SK-N-MC (cell line): Measurements from ENCODE around the gene SMAD9.

Experiments used
- DNase-seq: peaks from one replicate; pipeline ENCODE4 v3.0.0-alpha.2; 2011; ENCODE audit warnings: low read depth, low spot score
- H3K27ac ChIP-seq: fragments of 200-600 bp; sonication (generic); 2 replicates; pipeline ENCODE4 v1.5.1; 2016; ENCODE audit warnings: mixed run types
- H3K36me3 ChIP-seq: fragments of 200-600 bp; sonication (generic); 2 replicates; pipeline ENCODE4 v1.6.1; 2017; ENCODE audit warnings: antibody characterized with exemption, low read length, mixed read lengths; ENCODE audit not compliant: insufficient read depth
- H3K4me3 ChIP-seq: fragments of 200-600 bp; sonication (generic); 2 replicates; pipeline ENCODE4 v1.5.1; 2016
- H3K9ac ChIP-seq: fragments of 200-600 bp; sonication (generic); 2 replicates; pipeline ENCODE4 v1.8.0; 2017; ENCODE audit warnings: mixed run types, mixed read lengths; ENCODE audit not compliant: insufficient read length
- H3K9me3 ChIP-seq: fragments of 200-600 bp; sonication (generic); 2 replicates; pipeline ENCODE4 v1.6.1; 2017; ENCODE audit warnings: low read depth, mild to moderate bottlenecking, antibody characterized with exemption, low read length, moderate library complexity, mixed read lengths
- EZH2 ChIP-seq: fragments of 200-600 bp; sonication (generic); IDR thresholded peaks from one replicate; pipeline ENCODE4 v1.6.1; 2017; ENCODE audit warnings: antibody characterized with exemption
- FOXP2 ChIP-seq: optimal IDR thresholded peaks from 2 replicates; pipeline ENCODE3; 2011; ENCODE audit warnings: mild to moderate bottlenecking, moderate library complexity; ENCODE audit not compliant: insufficient read depth; ENCODE audit errors: extremely low read length, control extremely low read depth
- POLR2AphosphoS5 ChIP-seq: IDR thresholded peaks from 2 replicates; pipeline ENCODE4 v1.6.1; 2012; ENCODE audit warnings: mild to moderate bottlenecking, low read depth, low read length, borderline replicate concordance

The SMAD9 gene

DNA sequence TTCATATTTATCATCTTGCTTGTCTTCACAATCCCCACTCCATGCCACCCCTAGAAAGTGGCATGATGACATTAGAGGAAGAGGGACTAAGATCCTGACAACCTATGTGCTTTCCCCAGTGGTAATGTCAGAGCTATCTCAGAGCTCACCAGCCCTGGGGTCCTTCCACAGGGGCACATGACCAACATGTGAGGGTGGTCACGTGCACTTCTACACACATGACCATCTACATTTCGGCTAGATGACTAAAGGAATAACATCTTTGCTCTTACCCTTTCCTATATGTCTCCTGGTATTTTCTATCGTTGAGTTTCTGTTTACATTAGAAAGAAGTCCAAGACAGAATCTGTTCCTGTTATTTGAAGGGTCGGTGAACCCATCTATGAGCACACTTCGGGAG, 54.8 kb downstream of the SMAD9 start:
- peaks cover 85% of the 10 kb centered on the region for H3K36me3 ChIP-seq

GRCh38 chr13:36862722-36863121, 57.3 kb downstream of the SMAD9 start:
- TF ChIP-seq EZH2 (no peak), POLR2AphosphoS5 (no peak), FOXP2 (no peak)
- Histone ChIP-seq H3K9ac (no peak overlapping the region), H3K4me3 (no peak overlapping the region), H3K9me3 (no peaks in the 10 kb centered on the region), H3K36me3 (peaks cover 63% of the 10 kb centered on the region), H3K27ac (no peak overlapping the region)
- no peak for DNase-seq

More for the DNA sequence above, 54.8 kb downstream of the SMAD9 start:
- DNase-seq: no peak
- Histone ChIP-seq H3K27ac (no peak overlapping the region), H3K9ac (no peak overlapping the region), H3K9me3 (no peaks in the 10 kb centered on the region), H3K4me3 (no peak overlapping the region)
- TF ChIP-seq EZH2: no peak
- no peak for TF ChIP-seq POLR2AphosphoS5
- TF ChIP-seq FOXP2: no peak

DNA sequence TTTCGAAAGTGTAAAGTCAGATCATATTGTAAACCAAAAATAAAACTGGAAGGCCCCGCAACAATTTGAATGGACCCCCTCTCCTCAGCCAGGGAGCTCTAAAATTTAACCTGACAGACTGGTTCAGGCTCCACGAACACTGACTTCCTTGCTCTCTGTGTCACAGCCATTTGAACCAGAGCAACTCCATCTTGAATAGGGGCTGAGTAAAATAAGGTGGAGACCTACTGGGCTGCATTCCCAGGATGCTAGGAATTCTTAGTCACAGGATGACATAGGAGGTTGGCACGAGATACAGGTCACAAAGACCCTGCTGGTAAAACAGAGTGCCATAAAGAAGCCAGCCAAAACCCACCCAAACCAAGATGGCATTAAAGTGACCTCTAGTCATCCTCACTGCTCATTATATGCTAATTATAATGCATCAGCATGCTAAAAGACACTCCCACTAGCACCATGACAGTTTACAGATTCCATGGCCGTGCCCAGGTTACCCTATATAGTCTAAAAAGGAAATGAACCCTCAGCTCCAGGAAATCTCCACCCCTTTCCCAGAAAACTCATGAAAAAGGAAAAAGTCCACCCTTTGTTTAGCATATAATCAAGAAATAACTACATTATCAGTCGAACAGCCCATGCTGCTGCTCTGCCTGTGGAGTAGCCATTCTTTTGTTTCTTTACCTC, 57.9 kb downstream of the SMAD9 start:
- H3K36me3 ChIP-seq: peaks cover 62% of the 10 kb centered on the region
- H3K27ac ChIP-seq: no peak overlapping the region
- H3K4me3 ChIP-seq: no peak overlapping the region
- no peaks in the 10 kb centered on the region for H3K9me3 ChIP-seq
- no peak for DNase-seq
- TF ChIP-seq FOXP2 (no peak), POLR2AphosphoS5 (no peak), EZH2 (no peak)
- no peak overlapping the region for H3K9ac ChIP-seq

DNA sequence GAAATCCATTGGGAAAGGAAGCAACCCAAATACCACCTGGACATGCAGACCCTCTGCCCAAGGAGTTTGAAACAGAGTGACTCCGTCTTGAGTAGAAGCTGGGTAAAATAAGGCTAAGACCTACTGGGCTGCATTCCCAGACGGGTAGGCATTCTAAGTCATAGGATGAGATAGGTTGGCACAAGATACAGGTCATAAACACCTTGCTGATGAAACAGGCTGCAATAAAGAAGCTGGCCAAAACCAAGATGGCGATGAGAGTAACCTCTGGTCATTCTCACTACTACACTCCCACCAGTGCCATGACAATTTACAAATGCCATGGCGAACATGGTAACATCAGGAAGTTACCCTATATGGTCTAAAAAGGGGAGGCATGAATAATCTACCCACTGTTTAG, 60.8 kb downstream of the SMAD9 start:
- TF ChIP-seq POLR2AphosphoS5: no peak
- no peak for TF ChIP-seq EZH2
- no peak for TF ChIP-seq FOXP2
- H3K9ac ChIP-seq: no peak overlapping the region
- H3K36me3 ChIP-seq: peaks cover 43% of the 10 kb centered on the region
- no peak overlapping the region for H3K4me3 ChIP-seq
- no peak for DNase-seq
- peak overlapping the region; percentile 56 for H3K27ac ChIP-seq
- H3K9me3 ChIP-seq: no peaks in the 10 kb centered on the region

DNA sequence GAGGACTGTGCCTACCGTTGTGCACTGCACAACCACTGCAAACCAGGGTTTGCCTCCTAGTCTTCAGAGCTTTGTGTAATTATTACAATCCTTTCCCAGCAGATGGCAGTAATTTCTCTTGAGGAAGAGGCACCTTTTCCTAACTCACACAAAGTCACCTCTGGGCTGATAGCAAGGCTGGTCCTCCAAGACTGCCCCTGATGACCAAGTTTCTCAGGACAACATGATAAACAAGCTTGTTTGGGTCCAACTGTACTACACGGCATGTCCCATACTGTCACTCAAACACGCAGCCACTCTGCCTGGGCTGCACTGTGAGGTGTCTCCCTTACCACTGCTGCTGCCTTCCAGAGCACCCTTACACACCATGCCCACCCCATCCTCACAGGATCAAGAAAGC, 61.7 kb downstream of the SMAD9 start:
- Histone ChIP-seq H3K4me3 (no peak overlapping the region), H3K27ac (peak overlapping the region; percentile 56)
- DNase-seq: no peak

DNA sequence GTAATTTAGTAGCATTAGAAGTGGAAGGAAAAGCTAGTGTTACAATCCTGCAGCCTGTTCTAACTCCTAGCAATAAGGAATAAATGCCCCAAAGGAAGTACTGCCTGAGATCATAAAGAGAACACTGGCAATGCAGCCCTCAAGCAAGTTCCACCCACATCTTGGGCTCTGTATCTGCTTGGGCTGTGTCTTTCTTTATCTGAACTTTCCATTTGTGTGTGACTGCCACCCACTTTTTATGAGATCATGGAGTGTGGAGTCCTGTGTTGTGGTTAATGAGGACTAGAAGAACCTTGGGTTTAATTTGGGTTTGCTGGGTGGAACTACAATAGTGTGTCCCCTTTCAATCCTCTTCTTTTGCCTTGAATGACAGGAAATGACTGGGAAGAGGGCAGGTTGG, 62.8 kb downstream of the SMAD9 start:
- H3K4me3 ChIP-seq: no peak overlapping the region
- TF ChIP-seq EZH2: no peak
- TF ChIP-seq FOXP2: no peak
- no peak for TF ChIP-seq POLR2AphosphoS5
- no peak for DNase-seq

More for the DNA sequence above, 61.7 kb downstream of the SMAD9 start:
- no peaks in the 10 kb centered on the region for H3K9me3 ChIP-seq
- H3K36me3 ChIP-seq: peaks cover 39% of the 10 kb centered on the region
- TF ChIP-seq EZH2 (no peak), FOXP2 (no peak), POLR2AphosphoS5 (no peak)
- no peak overlapping the region for H3K9ac ChIP-seq

GRCh38 chr13:36850790-36851438, 69.1 kb downstream of the SMAD9 start:
- no peak overlapping the region for H3K9ac ChIP-seq
- no peak overlapping the region for H3K4me3 ChIP-seq
- peaks cover 53% of the 10 kb centered on the region for H3K36me3 ChIP-seq
- no peaks in the 10 kb centered on the region for H3K9me3 ChIP-seq
- no peak for DNase-seq
- TF ChIP-seq EZH2: no peak
- TF ChIP-seq POLR2AphosphoS5: no peak
- TF ChIP-seq FOXP2: no peak
- H3K27ac ChIP-seq: no peak overlapping the region

More for the DNA sequence above, 62.8 kb downstream of the SMAD9 start:
- Histone ChIP-seq H3K9me3 (no peaks in the 10 kb centered on the region), H3K36me3 (peaks cover 40% of the 10 kb centered on the region), H3K27ac (peak overlapping the region; percentile 76), H3K9ac (peak overlapping the region; percentile 32)

DNA sequence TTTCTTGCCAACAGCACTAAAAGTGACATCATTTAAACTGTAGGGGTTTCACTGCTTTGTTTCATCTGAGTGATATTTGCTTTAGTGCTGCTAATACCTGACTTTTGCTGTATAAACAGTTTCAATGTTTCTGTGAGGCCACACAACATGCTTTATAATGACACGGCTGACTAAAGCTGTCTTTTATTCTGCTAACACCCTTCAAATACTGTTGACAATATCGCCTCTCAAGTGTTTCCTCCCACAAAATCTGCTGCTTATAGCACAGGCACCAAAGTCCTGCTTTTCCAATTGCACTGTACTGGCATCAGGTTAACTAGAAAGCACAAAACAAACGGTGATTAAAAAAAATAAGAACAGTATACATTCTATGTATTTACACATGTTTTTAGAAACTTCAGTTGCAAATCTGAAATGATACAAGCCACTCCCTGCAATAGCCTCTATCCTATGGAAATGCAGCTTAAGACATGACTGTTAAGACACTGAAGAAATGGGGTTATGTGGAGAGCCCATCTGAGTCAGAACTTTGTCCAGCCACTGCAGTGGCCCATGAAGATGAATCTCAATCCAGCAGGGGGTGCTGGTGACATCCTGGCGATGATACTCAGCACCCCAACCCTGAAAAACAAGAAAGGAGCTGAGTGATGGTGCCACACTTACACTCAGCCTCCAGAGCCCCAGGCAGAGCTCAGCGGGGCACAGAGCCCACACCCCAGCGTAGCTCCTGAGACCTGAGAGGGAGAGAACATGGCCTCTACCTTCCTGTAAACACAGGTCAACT, 71.6 kb downstream of the SMAD9 start:
- Histone ChIP-seq H3K27ac (peak overlapping the region; percentile 77), H3K9ac (peak overlapping the region; percentile 43), H3K9me3 (no peaks in the 10 kb centered on the region), H3K4me3 (no peak overlapping the region; the same call in 1 of the 2 replicates), H3K36me3 (peaks cover 72% of the 10 kb centered on the region)
- no peak for DNase-seq
- TF ChIP-seq FOXP2: no peak
